A172 (cell line): ENCODE data around the gene ZC3H18. TPM values are rescaled to one million over a fixed set of nuclear protein-coding genes. Genes with fewer than 3 reads are reported as not detected.
"Not testable (repeated sequence)": the region's sequence is repeated elsewhere in the genome, so short reads cannot be mapped to it uniquely, and the experiment has no call there.

Experiments
- DNase-seq: peaks from one replicate; pipeline ENCODE4 v3.0.0-alpha.2; 2015; ENCODE audit warnings: low spot score
- total RNA-seq: library from RNA; depleted of rRNA; stranded (reverse); fragments of >200 nt; shearing (Covaris generic); gene quantifications from 2 replicates; pipeline ENCODE4 v1.2.3, GENCODE V29; 2014

The ZC3H18 gene
- total RNA-seq, 1 experiment from 2014 or later, result 17.7 TPM

DNA sequence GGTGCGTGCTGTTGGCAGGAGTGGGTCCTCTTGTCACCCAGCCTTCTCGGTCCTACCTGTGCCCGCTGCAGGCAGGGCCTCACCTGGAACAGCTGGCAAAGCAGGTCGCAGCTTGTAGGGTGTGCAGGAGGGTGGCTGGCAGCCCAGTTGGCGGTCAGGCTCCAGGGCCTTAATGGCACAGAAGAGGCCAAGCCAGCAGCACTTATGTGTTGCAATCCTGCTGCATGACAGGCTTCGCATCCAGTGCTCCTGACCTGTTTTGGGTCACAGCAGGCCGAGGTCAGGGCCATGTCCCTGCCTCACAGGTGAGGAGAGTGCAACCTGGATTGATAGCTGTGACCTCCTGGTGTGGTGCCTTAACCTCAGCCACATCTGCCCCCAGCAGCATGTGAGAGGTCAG is 31.9 kb downstream of the ZC3H18 start:
- no peak for DNase-seq

DNA sequence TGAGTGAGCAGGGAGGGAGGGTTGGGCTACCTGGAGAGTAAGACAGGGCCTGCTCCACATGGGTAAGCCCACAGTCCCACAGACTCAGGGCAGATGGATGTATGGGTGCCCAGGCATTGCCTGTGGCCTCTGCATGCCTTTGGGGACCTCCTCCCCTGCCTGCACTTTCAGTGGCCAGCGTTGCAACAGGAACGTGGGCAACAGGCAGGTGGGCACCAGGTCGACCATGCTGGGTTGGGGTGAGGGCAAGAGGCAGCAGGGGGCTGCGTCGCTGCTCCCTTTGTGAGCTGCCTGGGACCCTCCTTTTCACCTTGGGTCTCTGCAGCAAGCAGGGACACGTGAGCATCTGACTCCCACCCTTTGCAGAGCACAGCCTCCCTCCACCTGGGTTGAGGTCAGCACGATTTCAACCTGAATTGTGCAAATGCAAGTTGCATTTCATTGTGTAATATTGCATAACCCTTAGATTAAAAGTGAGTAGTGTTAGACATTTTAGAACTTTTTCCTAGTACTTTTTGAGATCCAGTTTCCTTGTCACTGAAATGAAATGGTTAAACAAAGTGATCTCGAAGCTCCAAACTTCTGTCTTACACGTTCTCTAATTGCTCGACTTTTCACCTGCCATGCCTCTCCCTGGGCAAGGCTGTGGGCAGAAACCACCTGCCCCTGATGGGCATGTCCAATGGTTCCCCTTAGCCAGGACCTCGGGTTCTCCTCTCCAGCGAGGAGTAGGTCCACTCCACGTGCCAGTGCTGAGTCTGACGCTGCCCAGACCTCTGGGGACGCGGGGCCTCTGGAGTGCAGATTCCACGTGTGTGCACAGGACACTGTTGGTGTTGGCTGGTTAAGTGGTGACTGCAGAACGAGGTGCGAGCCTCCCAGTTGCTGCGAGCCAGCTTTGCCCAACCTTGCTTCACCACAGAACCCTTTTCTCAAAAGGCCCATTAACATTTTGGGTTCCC is 35.3 kb downstream of the ZC3H18 start:
- DNase-seq, result no peak

DNA sequence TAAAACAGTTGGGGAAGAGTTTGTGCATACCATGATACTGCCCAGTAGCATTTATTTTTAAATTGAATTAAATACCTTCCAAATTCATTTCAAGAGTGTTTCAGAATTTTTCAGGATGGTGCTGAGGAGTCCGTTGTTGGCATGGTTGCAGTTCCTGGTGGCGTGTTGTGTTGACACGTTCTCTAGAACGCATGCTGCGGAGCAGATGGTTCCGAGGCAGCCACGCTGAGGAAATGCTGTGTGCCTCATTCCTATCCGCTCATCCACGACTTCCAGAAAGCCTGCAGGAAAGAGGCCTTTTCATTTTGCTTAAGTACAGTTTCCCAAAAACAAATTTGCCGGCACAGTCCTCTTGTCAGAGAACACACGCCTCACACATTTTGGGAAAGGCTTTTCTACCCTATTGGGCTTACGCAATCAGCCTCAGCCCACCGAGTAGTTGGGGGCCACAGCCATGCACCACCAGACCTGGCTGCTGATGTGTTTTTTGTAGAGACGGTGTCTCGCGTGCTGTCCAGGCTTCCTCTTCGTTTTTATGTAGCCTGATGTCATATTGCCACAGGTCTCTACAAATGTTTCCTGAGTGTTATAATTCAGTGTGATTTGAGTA is 36.0 kb downstream of the ZC3H18 start:
- DNase-seq, result no peak

DNA sequence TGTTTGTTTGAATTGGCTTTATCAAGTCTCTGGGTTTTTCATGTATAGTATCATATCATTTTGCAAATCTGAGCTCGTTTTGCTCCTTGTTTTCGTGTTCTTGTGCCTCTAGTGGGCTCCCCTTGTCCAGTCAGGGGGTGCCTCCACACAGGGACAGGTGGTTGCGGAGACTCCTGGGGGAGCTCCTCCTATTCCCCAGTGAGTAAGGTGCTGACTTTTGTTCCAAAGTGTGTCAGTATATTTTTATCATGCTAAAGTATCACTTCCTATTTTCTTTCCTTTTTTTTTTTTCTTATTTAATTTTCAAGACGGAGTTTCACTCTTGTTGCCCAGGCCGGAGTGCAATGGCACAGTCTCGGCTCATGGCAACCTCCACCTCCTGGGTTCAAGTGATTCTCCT is 37.9 kb downstream of the ZC3H18 start:
- DNase-seq, result no peak

DNA sequence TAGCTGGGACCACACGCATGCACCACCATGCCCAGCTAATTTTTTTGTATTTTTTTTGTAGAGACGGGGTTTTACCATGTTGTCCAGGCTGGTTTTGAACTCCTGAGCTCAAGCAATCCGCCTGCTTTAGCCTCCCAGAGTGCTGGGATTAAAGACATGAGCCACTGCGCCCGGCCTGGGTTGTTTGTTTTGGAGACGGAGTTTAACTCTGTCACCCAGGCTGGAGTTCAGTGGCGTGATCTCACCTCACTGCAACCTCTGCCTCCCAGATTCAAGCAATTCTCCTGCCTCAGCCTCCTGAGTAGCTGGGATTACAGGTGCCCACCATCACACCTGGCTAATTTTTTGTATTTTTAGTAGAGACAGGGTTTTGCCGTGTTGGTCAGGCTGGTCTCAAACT is 39.2 kb downstream of the ZC3H18 start:
- DNase-seq, result not testable (repeated sequence)

DNA sequence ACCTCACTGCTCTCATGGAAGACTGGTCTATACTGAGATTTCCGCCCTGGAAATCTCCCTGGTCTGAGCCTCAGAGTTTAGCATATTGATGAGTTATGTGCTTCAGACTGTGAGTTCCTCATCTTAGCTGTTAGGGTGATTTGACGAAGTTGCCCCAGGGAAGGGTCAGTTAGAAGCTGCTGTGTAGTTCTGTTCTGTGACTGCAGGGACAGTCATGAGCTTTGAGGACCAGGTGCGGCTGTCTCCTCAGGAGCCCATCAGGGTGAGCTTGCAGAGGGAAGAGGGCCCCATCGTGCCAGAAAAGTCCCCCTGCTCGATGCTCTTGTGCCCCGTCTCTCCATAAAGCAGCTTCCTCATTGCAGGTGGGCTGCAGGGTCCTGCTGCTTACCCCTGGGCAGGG is 39.9 kb downstream of the ZC3H18 start:
- no peak for DNase-seq

DNA sequence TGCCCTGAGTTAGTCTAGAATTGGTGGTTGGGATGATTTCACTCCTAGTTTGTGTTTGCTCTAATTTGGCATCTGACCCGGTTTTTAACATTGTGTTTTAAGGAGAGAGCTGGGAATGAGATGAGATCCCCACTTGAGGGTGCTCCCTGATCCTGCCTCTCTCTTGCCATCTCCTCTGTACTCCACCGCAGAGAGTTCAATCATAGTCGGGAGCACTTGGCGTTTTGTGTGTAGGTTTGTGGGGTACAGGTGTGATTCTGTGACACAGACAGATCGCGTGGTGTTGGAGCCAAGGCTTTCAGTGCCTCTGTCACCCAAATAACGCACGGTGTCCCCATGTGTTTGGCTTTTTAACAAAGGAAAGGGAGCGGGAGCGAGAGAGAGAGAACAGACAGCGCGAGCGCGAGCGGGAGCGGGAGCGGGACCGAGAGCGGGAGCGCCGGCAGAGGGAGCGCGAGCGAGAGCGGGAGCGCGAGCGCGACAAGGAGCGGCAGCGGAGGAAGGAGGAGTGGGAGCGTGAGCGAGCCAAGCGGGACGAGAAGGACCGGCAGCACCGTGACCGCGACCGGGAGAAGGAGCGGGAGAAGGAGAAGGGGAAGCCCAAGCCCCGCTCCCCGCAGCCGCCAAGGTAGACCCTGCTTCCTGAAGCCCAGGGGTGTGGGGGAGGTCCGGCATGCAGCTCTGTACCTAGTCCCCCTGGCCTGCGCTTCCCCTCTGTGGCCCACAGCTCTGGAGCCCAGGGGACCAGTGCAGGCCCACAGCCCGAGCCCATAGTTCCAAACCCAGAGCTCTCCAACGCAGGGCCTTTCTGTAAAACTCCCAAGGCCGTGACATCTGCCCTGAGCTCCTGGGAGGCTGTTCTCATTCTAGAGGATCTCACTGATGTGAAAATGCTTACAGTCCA is 41.0 kb downstream of the ZC3H18 start:
- no peak for DNase-seq

DNA sequence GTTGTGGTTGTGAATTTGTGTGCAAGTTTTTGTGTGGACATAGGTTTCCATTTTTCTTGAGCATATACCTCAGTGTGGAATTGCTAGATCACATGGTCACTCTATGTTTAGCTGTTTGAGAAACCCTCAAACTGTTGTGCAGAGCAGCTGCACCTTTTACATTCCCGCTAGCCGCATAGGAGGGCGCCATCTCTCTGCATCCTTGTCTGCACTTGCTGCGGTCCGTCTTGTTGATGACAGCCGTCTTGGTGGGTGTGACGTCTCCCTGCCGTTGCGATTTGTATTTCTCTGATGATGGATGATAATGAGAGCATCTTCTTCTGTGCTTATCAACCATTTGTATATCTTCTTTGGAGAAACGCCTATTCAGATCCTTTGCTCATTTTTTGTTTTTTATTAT is 43.1 kb downstream of the ZC3H18 start:
- no peak for DNase-seq

DNA sequence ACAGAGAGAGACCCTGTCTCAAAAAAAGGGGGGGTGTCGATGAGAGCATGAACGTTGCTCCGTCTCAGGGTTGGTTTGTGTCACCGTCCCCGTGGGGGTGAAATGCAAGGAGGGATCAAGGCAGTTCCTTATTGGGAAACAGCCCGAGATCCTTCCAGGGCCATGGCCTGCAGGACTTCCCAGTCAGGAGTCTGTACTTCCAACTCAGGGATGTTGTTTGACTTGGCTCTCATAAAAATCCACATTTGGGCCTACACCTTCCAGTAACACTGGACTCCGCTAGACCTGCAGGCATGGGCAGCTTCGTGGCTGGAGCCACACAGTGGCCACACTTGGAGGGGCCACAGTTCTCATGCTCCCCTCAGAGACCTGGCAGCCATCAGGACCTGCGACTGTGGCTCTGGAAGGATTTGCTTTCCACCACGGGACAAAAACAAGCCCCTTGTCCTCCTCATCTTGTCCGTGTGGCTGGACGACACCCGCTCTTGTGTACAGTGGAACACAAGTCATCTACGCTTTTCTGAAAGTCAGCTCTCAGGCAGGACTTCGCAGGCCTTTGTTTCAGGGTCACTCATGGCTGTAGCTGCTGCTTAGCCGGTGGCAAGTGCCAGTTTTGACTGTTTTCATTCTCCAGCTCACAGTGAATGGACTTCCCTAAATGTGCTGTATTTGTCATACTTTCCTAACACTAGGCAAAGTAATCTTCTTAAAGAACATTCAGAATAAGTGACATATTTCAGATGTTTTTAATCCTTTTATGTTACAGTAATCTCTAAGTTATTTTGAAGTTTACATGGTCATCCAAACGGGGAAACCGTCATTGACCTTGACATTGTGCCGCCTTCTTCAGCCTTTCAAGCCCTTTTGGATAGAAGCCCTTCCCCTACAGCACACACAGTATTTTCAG is 44.0 kb downstream of the ZC3H18 start:
- no peak for DNase-seq

DNA sequence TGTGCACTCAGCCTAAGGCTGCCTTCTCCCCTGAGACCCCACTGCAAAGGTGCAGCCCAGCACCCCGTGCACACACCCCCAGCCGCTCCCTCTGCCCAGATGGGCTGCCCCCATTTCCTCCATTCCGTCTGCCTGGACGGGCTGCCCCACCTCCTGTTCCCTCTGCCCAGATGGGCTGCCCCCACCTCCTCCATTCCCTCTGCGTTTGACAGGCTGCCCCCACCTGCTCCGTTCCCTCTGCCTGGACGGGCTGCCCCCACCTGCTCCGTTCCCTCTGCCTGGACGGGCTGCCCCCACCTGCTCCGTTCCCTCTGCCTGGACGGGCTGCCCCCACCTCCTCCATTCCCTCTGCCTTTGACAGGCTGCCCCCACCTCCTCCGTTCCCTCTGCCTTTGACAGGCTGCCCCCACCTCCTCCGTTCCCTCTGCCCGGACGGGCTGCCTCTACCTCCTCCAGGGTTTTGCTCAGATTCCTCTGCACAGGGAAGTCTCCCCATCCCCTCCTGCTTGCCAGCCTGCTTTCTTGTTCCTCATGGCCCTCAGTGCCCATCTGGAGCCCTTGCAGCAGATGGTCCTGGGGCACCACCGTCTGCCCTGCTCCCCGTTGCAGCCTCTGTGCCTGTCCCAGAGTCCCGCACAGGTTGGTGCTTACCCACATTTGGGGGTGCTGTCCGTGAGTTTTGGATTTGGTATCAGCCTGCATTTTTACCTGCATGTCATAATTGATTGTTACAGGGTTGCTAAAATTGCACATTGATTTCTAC is 44.8 kb downstream of the ZC3H18 start:
- DNase-seq, result no peak

DNA sequence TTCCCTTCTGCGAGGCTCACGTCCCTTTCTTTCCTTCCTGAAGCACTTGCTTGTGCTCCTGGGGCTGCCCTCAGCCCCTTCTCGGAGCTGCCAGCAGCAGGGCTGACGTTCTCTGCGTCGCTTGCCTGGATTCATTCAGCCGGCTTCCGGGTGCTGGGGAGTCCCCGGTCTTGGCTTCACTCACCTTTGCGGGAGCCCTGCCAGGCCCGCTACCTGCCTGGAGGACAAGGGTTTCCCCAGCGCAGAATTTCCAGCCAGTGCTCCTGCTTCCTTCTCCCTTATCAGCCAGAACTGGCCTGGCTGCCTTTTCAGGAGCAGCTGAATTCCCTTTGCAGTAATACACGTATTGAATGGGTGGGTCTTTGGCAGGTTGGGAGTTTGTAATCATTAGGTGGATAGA is 46.1 kb downstream of the ZC3H18 start:
- no peak for DNase-seq

DNA sequence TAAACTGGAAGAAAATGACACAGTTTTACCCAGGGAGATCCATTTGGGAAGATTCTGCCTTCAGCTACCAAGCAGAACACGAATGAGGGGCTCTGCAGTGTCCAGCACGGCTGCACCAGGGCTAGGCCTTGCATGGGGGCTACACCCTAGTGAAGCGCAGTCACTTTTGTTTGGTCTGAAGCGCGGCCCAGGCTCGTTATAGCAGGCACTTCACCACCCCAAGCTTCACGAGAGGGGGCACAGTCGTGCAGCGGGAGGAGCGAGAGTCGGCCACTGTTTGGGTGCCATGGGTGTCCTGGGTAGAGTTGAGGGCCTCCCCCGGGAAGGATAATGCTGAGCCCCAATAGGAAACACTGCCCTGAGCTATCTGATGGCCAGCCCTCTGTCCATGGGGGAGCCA is 46.5 kb downstream of the ZC3H18 start:
- DNase-seq, result no peak

DNA sequence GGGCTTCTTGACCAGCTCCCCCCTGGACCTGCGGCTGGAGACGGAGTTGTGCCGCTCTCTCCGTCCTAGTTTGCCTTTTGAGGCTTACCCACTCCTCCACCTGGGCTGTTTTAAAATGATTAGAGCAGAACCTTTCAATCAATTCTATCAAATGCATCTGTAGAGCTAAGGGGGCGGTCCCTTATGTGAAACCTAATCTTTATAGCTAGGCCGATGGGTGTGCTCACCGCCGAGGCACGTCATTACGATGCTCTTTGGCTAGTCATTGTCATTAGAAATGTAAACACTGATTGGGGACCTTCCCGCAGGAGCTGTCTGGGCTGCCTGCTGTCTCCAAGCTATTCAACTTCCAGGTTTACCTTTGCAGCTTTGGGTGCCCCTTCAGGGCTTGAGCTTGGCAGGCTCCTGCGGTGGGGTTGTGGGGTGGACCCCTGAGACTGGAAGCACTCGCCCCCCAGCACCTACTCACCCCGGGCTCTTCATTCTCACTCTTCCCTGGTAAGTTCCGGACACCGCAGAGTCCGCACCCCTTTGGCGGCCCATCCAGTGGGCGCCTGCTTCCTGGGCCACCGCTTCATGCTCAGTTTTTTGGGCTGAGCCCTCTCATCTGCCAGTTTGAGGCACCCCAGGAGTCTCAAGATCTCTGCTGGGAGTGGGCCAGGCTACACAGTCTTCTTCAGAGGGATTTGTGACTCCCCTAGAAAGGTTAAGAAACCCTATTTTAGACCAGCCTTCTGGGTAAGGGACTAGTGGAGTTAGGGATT is 47.2 kb downstream of the ZC3H18 start:
- no peak for DNase-seq

DNA sequence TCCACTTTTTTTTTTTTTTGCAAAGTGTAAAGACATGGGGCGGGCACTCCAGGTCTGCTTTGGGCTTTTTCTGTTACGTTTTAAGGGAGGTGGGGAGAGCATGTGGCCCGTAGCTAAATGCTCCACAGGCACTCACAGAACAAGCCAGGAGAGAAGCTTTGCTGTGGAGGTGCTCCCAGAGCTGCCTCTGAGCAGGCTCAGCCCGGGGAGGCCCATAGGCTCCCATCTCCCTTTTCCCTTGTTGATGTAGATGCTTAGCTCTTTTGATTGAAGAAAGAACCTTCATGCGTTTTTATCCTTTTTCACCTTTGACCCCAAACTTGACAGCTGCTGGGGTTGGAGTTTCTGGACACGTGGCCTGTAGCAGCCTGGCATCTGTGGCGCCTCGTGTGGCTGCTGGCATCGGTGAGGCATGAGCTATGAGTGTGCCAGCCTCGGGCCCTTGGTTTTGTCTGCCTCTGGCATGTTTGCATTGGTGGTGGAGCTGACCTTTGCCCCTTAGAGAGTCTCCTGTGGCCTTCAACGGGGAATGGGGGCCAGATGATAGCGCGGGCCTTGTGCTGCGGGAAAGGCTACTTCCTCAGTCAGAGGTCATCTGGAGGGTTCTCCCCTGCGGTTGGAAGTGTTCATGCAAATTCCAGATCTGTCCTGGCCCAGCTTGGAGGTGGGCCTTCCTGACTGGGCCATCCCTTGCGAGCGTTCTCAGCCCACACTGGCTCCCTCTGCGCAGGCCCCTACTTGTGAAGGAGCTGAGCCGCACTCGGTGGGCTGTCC is 48.2 kb downstream of the ZC3H18 start:
- no peak for DNase-seq

DNA sequence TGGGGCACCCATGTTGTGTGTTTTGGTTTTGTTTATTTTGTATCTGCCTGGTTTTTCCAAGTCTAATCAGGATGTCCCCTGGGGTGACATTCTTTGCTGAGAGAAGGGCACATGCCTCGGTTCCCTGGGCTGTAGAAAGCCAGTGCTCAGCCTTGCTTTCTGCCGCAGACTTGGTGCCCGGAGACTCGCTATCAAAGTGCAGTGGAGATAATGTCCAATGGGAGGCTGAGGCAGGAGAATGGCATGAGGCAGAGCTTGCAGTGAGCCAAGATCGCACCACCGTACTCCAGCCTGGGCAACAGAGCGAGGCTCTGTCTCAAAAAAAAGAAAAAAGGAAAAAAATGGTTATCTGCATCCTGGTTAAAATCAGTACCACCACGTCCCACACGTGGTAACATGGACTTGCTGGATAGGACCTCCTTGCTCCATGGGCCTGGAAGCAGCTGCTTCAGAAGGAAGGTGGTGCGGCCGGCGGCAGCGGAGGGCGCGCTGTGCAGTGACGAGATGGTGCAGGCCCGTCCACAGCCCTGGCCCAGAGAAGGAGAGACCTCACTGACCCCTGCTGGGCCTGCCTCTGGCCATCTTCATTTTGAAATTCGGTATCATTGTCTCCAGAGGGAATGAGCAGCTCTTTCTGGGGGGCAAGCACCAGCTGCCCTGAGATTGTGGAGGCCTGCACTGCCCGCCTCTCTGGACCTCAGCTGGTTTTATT is 48.9 kb downstream of the ZC3H18 start:
- no peak for DNase-seq

DNA sequence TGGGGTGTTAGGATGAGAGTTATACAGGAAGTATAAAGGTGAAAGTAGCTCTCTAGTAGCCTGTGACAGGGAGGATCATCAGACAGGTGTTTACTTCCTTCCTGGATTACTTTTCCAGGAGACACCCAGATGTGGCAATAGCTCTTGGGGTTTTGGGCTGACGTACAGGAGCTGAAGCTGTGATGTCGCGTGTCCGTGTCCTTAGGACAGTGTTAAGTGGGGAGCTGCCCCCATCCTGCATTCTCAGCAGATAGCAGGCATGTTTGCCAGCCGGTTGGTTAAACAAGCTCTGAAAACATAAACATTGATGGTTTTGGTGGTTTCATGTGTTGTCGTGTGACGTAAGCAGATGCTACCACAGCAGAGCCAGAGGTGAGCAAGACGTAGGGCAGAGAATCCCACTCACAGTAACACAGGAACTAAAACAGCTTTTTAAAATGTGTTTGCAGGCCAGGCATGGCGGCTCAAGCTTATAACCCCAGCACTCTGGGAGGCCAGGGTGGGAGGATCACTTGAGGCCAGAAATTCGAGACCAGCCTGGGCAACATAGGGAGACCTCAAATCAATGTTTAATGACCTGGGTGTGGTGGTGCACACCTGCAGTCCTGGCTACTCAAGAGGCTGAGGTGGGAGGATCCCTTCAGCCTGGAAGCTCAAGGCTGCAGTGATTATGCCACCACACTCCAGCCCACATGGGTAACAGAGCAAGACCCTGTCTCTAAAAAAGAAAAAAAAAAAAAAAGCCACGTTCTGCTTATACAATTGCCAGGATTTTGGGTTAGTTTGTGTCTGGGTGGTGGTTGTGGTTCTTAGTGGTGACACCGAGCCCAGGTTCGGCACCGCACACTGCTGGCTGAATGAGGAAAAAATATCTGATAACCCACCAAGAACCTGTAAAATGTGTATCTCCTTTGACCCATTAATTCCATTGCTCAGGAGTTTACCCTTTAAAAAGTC is 49.9 kb downstream of the ZC3H18 start:
- DNase-seq, result no peak

DNA sequence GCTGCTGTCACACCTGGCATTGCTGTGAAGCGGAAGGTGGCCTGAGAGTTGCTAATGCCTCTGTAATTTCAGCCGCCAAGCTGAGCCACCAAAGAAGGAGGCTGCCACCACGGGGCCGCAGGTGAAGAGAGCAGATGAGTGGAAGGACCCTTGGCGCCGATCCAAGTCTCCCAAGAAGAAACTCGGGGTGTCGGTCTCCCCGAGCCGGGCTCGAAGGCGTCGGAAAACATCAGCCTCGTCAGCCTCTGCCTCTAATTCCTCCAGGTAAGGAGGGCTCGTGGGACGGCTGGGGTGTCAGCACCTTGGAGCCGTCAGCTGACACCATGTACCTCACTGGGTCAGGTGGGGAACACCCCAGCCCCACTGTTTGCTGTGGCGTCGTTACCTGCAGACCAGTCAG is 51.9 kb downstream of the ZC3H18 start:
- no peak for DNase-seq
